Epidermal melanocyte (primary cell): ENCODE results near the gene ATCAY.
"Not testable (repeated sequence)": the region's sequence is repeated elsewhere in the genome, so short reads cannot be mapped to it uniquely, and the experiment has no call there.

Experiments used
- DNase-seq: peaks from one replicate; pipeline ENCODE4 v3.0.0; 2011; ENCODE audit warnings: low spot score; ENCODE audit not compliant: insufficient read length

The ATCAY gene

DNA sequence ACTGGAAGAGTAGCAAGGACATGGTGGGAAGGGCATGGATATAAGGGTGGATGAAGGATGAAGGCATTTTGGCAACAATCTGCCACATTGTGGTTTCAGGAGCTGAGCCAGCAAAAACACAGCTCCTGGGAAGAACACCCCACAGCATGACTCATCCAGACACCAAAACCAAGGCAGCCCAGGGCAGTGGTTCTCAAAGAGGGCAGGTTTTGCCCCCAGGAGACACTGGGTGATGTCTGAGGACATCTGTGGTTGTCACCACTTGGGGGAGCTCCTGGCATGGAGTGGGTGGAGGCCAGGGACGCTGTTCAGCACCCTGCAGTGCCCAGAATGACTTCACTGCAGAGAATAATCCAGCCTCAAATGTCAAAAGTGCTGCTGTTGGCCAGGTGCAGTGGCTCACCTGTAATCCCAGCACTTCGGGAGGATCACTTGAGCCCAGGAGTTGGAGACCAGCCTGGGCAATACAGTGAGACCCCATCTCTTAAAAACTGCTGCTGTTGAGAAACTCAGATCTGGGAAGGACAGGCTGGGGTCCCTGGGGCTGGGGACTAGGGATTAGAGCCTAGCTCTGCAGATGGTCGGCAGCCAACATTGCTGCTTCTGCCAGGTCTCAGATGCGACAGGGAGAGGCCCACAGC, 27.8 kb upstream of the ATCAY start:
- DNase-seq = peak; percentile 39

DNA sequence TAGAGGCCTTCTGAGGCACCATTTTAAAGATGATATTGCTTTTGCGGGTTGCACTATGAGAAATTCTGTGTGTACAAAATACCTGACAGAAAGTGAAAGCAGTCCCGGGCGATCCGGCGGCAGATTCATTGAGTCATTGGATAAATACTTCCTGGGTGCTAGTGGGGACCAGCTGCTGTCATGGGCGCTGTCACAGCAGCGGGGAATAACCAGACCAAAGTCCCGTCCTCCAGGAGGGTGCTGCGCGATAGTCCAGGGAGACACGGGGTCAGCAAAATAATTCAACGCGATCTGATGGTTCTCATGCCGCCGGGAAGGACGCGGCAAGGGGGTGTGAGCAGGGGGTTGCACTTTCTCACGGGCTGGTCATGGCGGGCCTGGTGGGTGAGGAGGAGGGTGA, 25.2 kb upstream of the ATCAY start:
- DNase-seq = no peak

DNA sequence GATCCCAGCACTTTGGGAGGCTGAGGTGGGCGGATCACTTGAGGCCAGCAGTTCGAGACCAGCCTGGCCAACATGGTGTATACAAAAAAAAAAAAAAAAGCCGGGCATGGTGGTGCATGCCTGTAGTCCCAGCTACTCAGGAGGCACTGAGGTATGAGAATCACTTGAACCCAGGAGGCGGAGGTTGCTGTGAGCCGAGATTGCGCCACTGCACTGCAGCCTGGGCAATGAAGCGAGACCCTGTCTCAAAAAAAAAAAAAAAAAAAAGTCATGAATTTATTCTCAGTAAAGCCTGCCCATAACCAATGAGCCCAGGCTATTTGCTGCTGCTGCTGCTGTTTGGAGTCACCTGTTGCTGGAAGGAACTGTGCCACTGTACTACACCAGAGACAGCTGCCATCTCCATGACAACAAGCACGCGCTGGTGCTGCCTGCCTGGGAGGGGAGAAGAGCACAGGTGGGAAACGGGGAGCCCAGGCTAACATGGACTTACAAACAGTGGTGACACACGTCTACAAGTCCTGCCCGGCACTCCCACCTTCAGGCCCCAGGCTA, 23.0 kb upstream of the ATCAY start:
- no peak for DNase-seq

DNA sequence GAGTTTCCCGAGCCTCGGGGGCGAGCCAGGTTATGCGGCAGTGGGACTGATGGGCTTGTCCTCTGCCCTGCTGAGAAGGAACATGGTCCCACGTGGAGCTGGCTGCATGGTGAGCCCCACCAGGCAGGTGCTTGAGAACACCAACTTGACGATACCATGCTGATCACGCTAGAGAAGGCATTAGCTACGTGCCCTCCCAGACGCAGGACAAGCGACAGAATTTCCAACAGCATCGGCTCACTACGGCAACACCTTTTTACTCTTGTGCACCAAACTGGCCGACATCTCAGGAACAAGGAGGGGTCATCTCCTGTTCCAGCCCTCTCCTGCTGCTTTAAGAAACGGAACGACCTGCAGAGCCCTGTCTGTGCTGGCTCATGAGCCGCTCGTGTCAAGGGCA, 20.0 kb upstream of the ATCAY start:
- DNase-seq = no peak

DNA sequence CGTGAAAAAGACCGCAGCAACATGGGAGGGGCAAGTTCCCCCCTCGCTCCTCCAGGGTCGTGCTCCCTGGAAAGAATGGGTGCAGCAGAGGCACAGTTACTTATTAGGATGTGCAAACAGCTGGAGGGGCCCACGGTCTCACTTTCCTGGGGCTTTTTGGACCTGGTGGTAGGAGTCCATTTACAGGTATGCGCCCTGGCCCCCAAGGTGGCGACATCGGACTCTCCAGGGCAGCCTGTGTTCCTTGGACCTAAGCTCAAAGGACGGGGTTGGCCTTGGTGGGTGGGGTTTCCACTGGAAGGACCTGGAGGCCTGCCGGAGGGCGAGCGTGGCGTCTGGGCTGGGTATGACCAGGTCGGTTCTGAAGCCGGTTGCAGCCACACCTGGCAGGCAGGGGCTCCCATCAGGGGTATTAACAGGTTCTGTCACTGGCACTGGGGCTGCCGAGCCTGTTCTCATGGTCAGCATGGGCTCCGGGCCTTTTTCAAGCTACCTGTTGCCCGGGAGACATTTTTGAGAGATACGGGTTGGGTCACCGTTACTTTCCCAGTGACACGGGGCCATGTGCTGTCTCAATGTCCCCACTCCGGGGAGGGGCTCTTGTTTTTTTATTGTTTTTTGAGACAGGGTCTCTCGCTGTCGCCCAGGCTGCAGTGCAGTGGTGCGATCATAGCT, 17.5 kb upstream of the ATCAY start:
- peak; percentile 4 for DNase-seq

DNA sequence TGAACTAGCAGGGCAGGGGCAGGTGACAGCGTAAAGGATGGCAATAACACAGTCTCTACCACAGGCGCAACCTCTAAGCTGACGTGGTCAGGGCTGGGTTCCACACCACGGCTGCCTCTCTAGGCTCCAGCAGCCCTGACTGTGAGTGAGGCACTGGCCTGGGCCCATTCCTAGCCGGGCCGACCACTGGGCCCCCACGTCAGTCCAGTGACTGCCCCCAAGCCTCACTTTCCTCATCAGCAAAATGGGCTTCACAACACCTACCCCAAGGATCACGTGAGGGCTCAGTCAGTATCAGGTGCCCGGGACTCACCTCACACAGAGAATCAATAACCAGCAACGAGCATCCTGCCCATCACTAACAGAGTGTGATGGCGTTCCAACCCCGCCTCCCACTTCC, 16.8 kb upstream of the ATCAY start:
- peak; percentile 4 for DNase-seq

DNA sequence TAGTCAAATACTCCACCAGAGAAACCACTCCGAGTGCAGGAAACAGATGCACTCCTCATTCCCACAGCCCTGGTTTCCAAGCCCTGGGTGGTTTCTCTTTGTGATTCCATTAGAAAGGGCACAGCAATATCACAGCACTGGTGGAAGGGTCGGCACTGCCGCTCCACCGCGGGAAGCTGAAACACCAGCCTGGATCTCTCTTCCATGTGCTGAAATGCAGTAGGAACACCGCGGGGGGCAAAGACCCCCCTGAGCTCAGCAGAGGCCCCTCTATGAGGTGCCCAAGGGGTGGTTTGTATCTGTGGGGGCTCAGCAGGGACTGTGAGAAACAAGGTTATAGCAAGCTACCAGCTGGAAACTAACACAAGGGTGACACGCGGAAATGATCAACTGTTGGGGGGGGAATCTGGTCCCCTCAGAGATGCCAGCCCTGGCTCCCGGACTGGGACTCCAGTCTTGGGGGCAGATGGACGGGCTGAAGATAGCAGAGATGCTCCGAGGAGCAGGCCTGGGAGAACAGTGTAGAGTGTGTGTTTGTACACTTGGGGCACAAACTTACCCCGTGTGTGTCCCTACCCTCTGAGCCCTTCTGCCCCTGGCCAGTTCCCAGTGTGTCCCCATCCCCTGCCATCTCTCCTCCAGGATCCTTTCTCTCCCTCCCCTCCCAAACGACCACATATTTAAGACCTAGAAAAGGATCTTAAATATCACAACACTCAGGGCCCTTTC, 13.4 kb upstream of the ATCAY start:
- DNase-seq = peak; percentile 13

DNA sequence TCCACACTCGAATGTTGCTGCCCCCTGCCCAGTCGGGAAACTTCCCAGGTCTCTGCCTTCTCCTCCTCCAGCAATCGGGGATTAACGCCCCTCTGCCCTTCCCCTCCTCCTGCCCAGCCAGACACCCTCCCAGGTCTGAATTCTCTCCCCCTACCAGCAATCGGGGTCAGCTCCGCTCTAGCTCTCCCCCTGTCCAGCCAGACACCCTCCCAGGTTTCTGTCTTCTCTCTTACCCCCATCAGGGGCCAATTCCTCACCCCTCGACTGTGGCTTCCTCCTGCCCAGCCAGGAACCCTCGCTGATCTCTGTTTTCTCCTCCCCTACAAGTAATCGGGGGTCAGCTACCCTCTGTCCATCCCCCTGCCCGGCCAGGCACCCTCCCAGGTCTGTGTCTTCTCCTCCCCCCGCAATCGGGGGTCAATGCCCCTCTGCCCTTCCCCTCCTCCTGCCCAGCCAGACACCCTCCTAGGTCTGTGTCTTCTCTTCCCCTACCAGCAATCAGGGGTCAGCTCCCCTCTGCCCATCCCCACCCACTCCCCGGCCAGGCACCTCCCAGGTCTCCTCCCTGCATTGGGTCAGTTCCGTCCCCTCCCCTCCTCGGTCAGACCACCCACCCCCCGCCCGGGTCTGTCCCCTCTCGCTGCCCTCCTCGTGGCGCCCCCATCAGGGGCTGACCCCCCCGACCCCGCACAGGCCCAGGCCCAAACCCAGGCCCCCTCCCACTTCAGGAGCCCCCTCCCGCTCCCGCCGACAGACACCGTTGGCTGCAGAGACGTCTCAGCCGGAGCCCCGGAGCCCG, 12.3 kb upstream of the ATCAY start:
- DNase-seq = peak; percentile 4

DNA sequence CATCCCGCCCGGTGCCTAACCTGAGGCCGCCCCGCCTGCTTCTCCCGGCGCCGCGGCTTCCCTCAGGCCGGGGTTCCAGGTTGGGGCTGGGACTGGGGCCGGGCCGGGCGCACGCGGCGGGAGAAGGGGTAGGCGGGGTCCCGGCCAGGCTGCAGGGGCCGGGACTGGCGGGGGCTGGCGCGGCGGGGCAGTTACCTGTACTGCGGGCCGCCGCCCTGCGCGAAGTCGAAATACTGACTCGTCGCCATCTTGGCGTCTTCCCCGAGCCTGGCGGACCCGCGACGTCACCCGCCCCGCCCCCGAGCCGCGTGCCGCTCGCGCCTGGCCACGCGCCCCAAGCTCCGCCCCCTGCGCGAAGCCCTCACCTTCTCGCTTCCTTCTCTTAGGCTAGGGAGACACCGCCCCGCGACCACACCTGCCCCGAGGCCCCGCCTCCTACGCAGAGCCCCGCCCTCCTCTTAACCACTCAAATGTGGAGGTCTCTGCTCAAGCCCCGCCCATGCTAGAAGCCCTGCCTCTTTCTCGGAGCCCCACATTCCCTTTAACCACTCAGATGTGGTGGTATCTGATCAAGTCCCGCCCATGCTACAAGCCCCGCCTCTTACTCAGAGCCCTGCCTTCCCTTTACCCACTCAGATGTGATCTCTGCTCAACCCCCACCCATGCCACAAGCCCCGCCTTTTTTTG, 11.6 kb upstream of the ATCAY start, which contains the start of gene ZFR2:
Gene ZFR2, minus strand, starts transcription at position 269 of the 687 bp plus-strand sequence. Its CDS starts 21 bp downstream, at position 248.
- peak; percentile 2 for DNase-seq

DNA sequence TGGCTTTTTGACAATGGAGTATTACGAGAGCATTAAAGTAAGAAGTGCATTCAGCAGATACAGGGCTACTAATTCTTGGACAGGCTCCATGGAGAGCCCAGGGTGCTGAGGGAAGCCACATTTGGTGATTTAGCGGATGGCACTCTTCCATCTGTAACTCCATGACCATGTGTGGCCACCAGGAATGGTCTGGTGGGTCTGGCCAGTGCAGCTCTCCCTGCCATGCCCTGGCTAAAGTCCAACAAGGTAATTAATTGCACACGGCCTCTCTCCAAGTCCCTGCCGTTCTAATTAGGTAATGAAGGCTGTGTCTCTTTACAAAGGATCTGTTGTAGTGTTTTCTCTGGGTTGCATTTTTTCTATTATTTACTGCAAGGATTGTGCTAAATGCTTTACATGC, 7.3 kb upstream of the ATCAY start:
- DNase-seq = peak; percentile 13

DNA sequence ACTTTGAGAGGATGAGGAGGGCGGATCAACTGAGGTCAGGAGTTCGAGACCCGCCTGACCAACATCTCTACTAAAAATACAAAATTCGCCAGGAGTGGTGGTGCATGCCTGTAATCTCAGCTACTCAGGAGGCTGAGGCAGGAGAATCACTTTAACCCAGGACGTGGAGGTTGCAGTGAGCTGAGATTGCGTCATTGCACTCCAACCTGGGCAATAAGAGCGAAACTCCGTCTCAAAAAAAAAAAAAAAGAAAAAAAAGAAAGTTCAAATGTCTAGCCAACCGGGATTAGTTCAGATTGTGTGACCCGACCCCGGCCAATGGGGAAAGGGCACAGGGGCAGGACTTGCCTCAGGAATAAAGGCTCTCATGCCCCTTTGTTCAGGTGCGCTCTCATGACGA, 5.8 kb upstream of the ATCAY start:
- DNase-seq = not testable (repeated sequence)

DNA sequence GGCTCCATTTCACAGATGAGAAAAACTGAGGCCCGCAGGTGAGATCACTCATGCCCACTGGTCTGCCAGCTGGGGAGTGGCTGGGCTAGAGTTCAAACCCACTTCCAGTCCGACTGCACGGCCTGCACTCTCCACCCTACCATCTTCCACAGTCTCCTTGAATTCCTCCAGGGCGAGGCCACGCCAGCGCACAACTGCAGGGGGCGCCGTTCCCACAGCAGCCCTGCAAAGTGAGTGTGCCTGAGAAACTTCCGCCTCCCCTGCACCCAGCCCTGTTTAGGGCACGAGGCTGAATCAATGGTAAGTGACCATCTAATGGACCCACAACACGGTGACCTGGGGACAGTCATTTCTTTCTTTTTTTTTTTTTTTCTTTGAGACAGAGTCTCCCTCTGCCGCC, 829 bp upstream of the ATCAY start:
- DNase-seq = no peak

DNA sequence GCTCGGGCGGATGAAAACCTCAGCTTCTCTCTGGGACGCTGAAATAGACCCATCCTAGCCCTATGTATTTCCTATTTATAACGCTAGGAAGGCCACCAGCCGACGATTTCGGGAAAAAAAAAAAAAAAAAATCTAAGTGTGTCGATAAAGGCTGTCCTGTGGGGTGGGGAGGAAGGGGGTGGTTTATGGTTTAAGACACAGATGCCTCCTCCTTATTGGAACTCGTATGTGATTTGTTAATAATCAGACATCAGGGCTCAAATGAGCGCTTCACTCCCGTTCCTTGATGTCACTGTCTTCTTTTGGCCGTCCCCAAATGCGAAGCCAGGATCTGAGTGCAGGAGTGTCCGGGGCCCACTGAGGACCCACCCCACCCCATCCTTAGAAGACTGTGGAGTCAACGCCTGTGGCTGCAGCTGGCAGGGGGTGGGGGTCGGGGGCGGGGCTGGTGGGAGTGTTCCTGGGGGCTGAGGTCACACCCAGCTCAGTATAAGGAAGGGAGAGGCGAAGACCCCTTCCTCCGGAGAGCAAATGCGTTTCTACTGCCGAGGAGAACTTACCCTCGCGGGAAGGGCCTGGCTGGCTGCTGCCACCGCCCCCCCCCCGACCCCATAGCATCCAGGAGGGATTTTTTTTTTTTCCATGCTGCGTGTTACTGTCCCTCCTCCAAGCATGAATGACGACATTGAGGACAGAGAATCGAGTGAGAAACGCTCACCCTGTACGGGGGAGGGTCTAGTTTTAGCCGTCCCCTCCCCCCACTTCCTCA, 971 bp downstream of the ATCAY start:
- no peak for DNase-seq

DNA sequence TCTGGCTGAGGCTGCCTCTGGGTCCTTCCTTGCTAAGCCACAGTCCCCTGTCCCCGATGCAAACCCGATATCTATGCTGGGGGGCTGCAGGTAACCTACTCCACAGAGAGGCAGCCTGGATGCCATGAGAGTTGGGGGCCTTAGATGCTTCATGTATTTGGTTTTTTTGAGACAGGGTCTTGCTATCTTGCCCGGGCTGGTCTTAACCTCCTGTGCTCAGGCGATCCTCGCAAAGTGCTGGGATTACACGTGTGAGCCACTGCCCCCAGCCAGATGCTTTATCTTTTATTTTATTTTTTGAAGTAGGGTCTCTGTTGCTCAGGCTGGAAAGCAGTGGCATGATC, 1.5 kb downstream of the ATCAY start:
- no peak for DNase-seq

DNA sequence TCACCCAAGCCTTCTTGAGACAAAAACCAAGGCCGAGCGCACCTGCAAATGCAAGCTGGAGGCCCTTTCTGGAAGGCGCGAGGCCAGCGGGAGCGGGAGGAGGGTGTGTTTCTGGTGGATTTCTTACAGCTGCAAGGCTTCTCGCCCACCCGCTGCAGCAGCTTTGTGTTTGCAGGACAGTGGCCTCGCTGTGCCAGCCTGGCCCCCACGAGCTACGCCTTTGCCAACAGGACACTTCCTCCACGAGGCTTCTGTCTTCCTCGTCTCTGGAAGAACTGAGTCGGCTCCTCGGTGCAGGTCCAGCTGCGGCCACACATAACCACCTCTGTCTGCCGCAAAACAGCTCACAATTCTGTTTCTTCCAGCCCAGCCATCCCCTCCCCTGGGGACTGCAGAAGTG, 10.1 kb downstream of the ATCAY start:
- no peak for DNase-seq

DNA sequence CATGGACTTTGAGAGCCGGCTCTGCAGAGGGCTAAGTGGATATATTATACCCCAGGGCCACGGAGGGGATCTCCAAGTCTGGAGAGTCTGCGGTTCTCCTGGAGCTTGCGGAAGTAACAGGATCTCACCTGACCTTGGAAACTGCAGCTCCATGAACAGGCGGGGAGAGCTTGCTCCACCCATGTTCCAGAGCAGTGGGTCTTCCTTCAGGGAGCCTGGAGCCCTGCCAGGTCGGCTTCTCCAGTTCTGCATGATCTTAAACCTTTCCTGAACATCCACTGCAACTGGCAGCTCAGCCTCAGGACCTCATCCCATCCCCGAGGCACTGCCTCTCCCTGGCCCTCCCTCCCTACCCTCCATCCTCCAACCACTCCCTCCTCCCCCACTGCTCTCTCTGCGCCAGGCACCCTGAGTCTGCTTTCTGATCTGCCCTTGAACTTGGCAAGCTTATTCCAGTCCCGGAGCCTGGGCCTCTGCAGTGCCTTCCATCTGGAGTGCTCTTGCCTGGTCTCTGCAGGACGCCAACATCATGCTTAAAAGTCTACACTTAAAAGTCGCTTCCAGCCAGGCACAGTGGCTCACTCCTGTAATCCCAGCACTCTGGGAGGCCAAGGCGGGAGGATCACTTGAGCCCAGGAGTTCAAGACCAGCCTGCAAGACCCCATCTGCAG, 13.2 kb downstream of the ATCAY start:
- DNase-seq = no peak

DNA sequence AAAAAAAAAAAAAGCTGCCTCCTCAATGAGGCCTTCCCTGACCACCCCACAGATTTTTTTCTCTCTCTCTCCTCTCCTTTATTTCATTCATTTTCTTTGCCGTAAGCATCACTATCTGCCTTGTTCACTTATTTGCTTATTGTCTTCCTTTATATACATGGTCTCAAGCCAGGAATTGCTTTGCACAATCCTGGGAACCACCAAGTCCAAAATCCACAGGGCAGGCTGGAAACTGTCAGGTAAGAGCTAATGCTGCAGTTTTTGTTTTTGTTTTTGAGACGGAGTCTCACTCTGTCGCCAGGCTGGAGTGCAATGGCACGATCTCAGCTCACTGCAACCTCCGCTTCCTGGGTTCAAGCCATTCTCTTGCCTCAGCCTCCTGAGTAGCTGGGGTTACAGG, 14.5 kb downstream of the ATCAY start:
- DNase-seq = not testable (repeated sequence)

DNA sequence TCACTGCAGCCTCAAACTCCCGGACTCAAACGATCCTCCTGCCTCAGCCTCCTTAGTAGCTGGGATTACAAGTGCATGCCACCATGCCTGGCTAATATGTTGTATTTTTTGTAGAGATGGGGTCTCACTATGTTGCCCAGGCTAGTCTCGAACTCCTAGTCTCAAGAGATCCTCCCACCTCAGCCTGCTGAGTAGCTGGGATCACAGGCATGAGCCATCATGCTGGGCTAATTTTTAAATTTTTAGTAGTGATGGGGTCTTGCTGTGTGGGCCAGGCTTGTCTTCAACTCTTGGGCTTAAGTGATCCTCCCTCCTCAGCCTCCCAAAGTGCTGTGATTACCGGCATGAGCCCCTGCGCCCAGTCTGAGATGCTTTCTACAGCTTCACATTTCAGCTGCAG, 15.3 kb downstream of the ATCAY start:
- no peak for DNase-seq

DNA sequence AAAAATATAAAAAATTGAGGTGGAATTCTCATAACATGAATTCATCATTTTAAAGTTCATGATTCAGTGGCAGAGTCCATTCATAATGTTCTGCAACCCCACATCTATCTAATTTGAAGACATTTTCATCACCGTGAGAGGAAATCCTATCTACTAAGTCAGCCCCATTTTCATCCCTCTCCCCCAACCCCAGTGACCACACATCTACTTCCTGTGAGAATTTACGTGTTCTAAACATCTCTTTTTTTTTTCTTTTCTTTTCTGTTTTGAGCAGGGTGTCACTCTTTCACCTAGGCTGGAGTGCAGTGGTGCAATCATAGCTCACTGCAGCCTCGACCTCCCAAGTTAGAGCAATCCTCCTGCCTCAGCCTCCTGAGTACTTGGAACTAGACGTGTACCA, 17.5 kb downstream of the ATCAY start:
- no peak for DNase-seq

DNA sequence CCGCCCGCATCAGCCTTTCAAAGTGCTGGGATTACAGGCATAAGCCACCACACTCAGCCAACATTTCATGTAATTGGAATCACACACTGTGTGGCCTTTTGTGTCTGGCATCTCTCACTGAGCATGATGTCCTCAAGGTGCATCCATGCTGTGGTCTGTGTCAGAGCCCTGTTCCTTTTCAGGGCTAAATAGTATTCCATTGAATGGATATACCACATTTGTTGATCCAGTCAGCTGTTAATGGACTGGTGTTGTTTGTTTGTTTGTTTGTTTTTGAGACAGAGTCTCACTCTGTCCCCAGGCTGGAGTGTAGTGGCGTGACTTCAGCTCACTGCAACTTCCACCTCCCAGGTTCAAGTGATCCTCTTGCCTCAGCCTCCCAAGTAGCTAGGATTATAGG, 17.9 kb downstream of the ATCAY start:
- DNase-seq = no peak
